IgD-negative memory B cell (primary cell): ENCODE measurements around the gene SH3RF3. TPM values are rescaled to one million over a fixed set of nuclear protein-coding genes. Genes with fewer than 3 reads are reported as not detected.

Source experiments
- H3K27ac Mint-ChIP-seq, 3 donors: one replicate each; pipeline ENCODE4 v1.8.0; 2020 to 2022; ENCODE audit warnings: mild to moderate bottlenecking in 3 of 3, mixed read lengths in 3 of 3, moderate library complexity in 1 of 3
- H3K27me3 Mint-ChIP-seq: one replicate; pipeline ENCODE4 v1.8.0; 2021; ENCODE audit warnings: mixed read lengths
- H3K36me3 Mint-ChIP-seq: one replicate; pipeline ENCODE4 v1.8.0; 2020; ENCODE audit warnings: mild to moderate bottlenecking, mixed read lengths
- H3K4me1 Mint-ChIP-seq, 3 donors: one replicate each; pipeline ENCODE4 v1.8.0; 2020 to 2022; ENCODE audit warnings: mixed read lengths in 3 of 3, mild to moderate bottlenecking in 1 of 3
- H3K4me3 Mint-ChIP-seq, 4 donors: one replicate each; pipeline ENCODE4 v1.8.0; 2020 to 2022; ENCODE audit warnings: mild to moderate bottlenecking in 4 of 4, mixed read lengths in 4 of 4, moderate library complexity in 3 of 4
- H3K9me3 Mint-ChIP-seq, 3 donors: one replicate each; pipeline ENCODE4 v1.8.0; 2020 to 2021; ENCODE audit warnings: mixed read lengths in 3 of 3, mild to moderate bottlenecking in 1 of 3
- polyA plus RNA-seq: library from polyadenylated mRNA; unstranded; fragments of 300-500 nt; fragmentation: Illumina TruSeq; gene quantifications from one replicate; pipeline ENCODE4 v1.2.3, GENCODE V29; 2021

SH3RF3 gene
- polyA plus RNA-seq, 1 donor from 2014 or later = not detected

GRCh38 chr2:109185338-109185737 is 56.3 kb downstream of the SH3RF3 start:
- H3K27me3 Mint-ChIP-seq = peaks cover 6% of the 10 kb centered on the region
- peaks cover 0 to 10% (median 7%) of the 10 kb centered on the region in 3 donors for H3K9me3 Mint-ChIP-seq
- H3K27ac Mint-ChIP-seq = no peak overlapping the region
- H3K36me3 Mint-ChIP-seq = no peaks in the 10 kb centered on the region
- no peak overlapping the region for H3K4me3 Mint-ChIP-seq
- no peaks in the 10 kb centered on the region for H3K4me1 Mint-ChIP-seq

GRCh38 chr2:109185821-109186570 is 57.0 kb downstream of the SH3RF3 start:
- Mint-ChIP-seq H3K9me3 (peaks cover 0 to 10% (median 4%) of the 10 kb centered on the region in 3 donors), H3K27ac (no peak overlapping the region), H3K4me1 (no peaks in the 10 kb centered on the region), H3K27me3 (peaks cover 6% of the 10 kb centered on the region), H3K4me3 (no peak overlapping the region), H3K36me3 (no peaks in the 10 kb centered on the region)

- no peak overlapping the region for H3K4me3 Mint-ChIP-seq
- no peak overlapping the region for H3K27ac Mint-ChIP-seq
- H3K4me1 Mint-ChIP-seq = no peaks in the 10 kb centered on the region
- H3K27me3 Mint-ChIP-seq = peaks cover 6% of the 10 kb centered on the region
- H3K36me3 Mint-ChIP-seq = no peaks in the 10 kb centered on the region
- H3K9me3 Mint-ChIP-seq = peaks cover 0 to 7% (median 4%) of the 10 kb centered on the region in 3 donors
These were observed 57.7 kb downstream of the SH3RF3 start for GRCh38 chr2:109186656-109187250.

- no peaks in the 10 kb centered on the region for H3K36me3 Mint-ChIP-seq
- H3K9me3 Mint-ChIP-seq = no peaks in the 10 kb centered on the region
- H3K4me3 Mint-ChIP-seq = no peak overlapping the region
- no peak overlapping the region for H3K27ac Mint-ChIP-seq
- H3K27me3 Mint-ChIP-seq = peaks cover 7% of the 10 kb centered on the region
- no peaks in the 10 kb centered on the region for H3K4me1 Mint-ChIP-seq
These were observed 58.9 kb downstream of the SH3RF3 start for GRCh38 chr2:109187711-109188495.

- Mint-ChIP-seq H3K36me3 (no peaks in the 10 kb centered on the region), H3K4me1 (no peaks in the 10 kb centered on the region), H3K9me3 (no peaks in the 10 kb centered on the region), H3K4me3 (no peak overlapping the region), H3K27me3 (peaks cover 7% of the 10 kb centered on the region), H3K27ac (no peak overlapping the region)
These were observed 59.5 kb downstream of the SH3RF3 start for GRCh38 chr2:109188496-109188890.

GRCh38 chr2:109188898-109189297 is 59.9 kb downstream of the SH3RF3 start:
- Mint-ChIP-seq H3K4me3 (no peak overlapping the region), H3K27ac (no peak overlapping the region), H3K9me3 (no peaks in the 10 kb centered on the region), H3K36me3 (no peaks in the 10 kb centered on the region), H3K4me1 (no peaks in the 10 kb centered on the region), H3K27me3 (peaks cover 11% of the 10 kb centered on the region)

- H3K9me3 Mint-ChIP-seq = no peaks in the 10 kb centered on the region
- no peak overlapping the region for H3K4me3 Mint-ChIP-seq
- no peaks in the 10 kb centered on the region for H3K36me3 Mint-ChIP-seq
- H3K27me3 Mint-ChIP-seq = peaks cover 11% of the 10 kb centered on the region
- H3K27ac Mint-ChIP-seq = no peak overlapping the region
- peaks cover 0 to 5% (median 0%) of the 10 kb centered on the region in 3 donors for H3K4me1 Mint-ChIP-seq
These were observed 60.7 kb downstream of the SH3RF3 start for GRCh38 chr2:109189751-109190150.

GRCh38 chr2:109193807-109194619 is 65.0 kb downstream of the SH3RF3 start:
- Mint-ChIP-seq H3K4me3 (no peak overlapping the region), H3K27me3 (peaks cover 15% of the 10 kb centered on the region), H3K27ac (no peak overlapping the region), H3K9me3 (no peaks in the 10 kb centered on the region), H3K4me1 (peaks cover 0 to 8% (median 0%) of the 10 kb centered on the region in 3 donors), H3K36me3 (no peaks in the 10 kb centered on the region)

- H3K27ac Mint-ChIP-seq = no peak overlapping the region
- H3K36me3 Mint-ChIP-seq = no peaks in the 10 kb centered on the region
- peak overlapping the region in 1 of 4 donors; percentile 55 for H3K4me3 Mint-ChIP-seq
- peaks cover 15% of the 10 kb centered on the region for H3K27me3 Mint-ChIP-seq
- H3K9me3 Mint-ChIP-seq = no peaks in the 10 kb centered on the region
- peaks cover 0 to 8% (median 0%) of the 10 kb centered on the region in 3 donors for H3K4me1 Mint-ChIP-seq
These were observed 65.6 kb downstream of the SH3RF3 start for GRCh38 chr2:109194620-109194937.

GRCh38 chr2:109195193-109196045 is 66.4 kb downstream of the SH3RF3 start:
- Mint-ChIP-seq H3K9me3 (no peaks in the 10 kb centered on the region), H3K27me3 (peaks cover 15% of the 10 kb centered on the region), H3K4me3 (no peak overlapping the region)

GRCh38 chr2:109196081-109196875 is 67.3 kb downstream of the SH3RF3 start:
- H3K4me3 Mint-ChIP-seq = no peak overlapping the region
- H3K9me3 Mint-ChIP-seq = no peaks in the 10 kb centered on the region
- peaks cover 15% of the 10 kb centered on the region for H3K27me3 Mint-ChIP-seq
- no peaks in the 10 kb centered on the region for H3K36me3 Mint-ChIP-seq
- H3K4me1 Mint-ChIP-seq = peaks cover 0 to 8% (median 0%) of the 10 kb centered on the region in 3 donors
- H3K27ac Mint-ChIP-seq = no peak overlapping the region

More at GRCh38 chr2:109195193-109196045, 66.4 kb downstream of the SH3RF3 start:
- no peaks in the 10 kb centered on the region for H3K36me3 Mint-ChIP-seq
- peaks cover 0 to 8% (median 0%) of the 10 kb centered on the region in 3 donors for H3K4me1 Mint-ChIP-seq
- H3K27ac Mint-ChIP-seq = no peak overlapping the region

GRCh38 chr2:109197491-109198418 is 68.8 kb downstream of the SH3RF3 start:
- H3K4me3 Mint-ChIP-seq = no peak overlapping the region
- no peaks in the 10 kb centered on the region for H3K36me3 Mint-ChIP-seq
- H3K9me3 Mint-ChIP-seq = no peaks in the 10 kb centered on the region
- H3K4me1 Mint-ChIP-seq = peaks cover 0 to 8% (median 0%) of the 10 kb centered on the region in 3 donors
- peaks cover 10% of the 10 kb centered on the region for H3K27me3 Mint-ChIP-seq
- H3K27ac Mint-ChIP-seq = no peak overlapping the region
